Mesenteric fat pad (tissue), 1 donor: Measurements from ENCODE around the gene EPSTI1. TPM values are rescaled to one million over a fixed set of nuclear protein-coding genes. Genes with fewer than 3 reads are reported as not detected.
"Not testable (repeated sequence)": the region's sequence is repeated elsewhere in the genome, so short reads cannot be mapped to it uniquely, and the experiment has no call there.

ENCODE experiments used
- DNase-seq: peaks from one replicate; pipeline ENCODE4 v3.0.0-alpha.2; 2020; ENCODE audit warnings: low spot score
- total RNA-seq: library from RNA; stranded (reverse); fragmentation: NEBNext Ultra II Directional; extraction: Animal tissue kit (Norgen Biotek cat#: 25700); gene quantifications from one replicate; pipeline ENCODE4 v1.2.1, GENCODE V29; 2021
- donor health status: DM: yes; HTN: yes; CAD: no.

Gene EPSTI1
- total RNA-seq, 1 donor from 2014 or later, result 18.2 TPM

DNA sequence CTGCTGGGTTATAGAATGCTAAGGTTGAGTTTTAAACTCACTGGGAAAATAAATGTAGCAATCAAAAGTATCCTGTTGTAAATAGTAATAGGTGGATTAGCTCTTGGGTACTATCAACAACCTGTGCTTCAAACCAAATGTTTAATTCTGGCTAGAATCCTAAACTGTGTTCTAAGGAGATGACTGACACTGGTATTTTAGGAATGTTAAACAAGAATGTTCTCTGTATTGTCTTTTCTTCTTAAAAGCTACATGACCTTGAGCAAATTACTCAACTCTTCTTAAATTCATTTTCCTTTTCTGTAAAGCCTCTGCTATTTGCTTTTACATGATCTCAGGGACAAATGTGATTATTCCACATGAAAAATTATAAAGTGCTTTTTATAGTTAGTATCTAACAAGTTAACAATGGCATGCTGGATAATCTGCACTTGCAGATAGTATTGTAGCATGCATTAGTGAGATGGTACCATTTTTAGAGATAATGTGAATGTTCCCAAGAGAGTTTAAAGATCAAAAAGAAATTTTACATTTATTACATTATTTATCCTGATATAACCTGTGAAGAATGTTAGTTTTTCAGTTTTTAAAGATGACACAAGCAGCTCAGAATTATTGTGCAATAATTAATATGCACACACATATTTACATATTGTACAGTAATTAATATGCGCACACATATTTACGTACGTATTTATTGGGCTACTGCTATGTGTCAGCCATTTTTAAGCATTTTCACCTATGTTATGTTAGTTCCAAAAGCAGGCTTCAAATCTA lies 13.6 kb upstream of the EPSTI1 start:
- no peak for DNase-seq

- DNase-seq, result no peak
These were observed 11.7 kb upstream of the EPSTI1 start for GRCh38 chr13:43003729-43004128.

GRCh38 chr13:43003010-43003409 lies 11.0 kb upstream of the EPSTI1 start:
- no peak for DNase-seq

DNA sequence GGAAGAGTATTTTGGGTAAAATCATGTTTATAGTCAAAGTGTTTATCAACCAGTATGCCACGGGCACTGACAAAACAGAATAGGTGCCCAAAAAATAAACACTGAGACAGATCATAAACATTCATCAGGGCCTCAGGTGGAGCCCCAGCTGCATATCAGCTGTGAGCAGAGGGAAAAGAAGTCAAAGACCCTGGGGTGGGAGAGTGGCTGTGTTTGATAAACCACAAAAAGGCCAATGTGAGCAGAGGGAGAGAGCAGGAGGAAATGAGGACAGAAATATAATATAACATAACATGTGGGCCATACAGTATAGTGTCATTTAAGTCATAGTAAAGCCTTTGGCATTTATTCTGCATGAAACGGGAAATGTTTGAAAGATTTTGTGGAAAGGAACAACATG lies 10.0 kb upstream of the EPSTI1 start:
- no peak for DNase-seq

GRCh38 chr13:43000676-43001075 lies 8.6 kb upstream of the EPSTI1 start:
- DNase-seq, result no peak

- DNase-seq, result no peak
These were observed 7.5 kb upstream of the EPSTI1 start for GRCh38 chr13:42999491-42999890.

GRCh38 chr13:42997381-42997780 lies 5.3 kb upstream of the EPSTI1 start:
- no peak for DNase-seq

- DNase-seq, result no peak
These were observed 4.5 kb upstream of the EPSTI1 start for GRCh38 chr13:42996584-42996983.

- DNase-seq, result no peak
These were observed 2.8 kb upstream of the EPSTI1 start for GRCh38 chr13:42994878-42995277.

DNA sequence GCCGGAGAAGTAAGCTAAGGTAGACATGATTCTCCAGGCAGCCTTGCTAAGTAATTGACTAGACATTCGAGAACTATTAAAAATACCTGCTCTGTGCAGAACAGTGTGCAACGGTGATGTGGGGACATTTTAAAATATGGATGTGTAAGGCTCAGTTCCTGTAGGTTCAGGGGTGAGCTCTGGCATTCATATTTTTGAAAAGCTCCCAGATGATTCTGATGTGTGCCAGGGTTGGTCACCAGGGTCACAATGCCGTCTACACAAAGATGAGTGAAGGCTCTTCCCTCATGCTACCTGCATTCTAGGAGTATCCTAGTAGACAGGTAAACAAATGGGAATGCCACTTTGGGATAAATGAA lies 702 bp upstream of the EPSTI1 start:
- DNase-seq, result no peak

DNA sequence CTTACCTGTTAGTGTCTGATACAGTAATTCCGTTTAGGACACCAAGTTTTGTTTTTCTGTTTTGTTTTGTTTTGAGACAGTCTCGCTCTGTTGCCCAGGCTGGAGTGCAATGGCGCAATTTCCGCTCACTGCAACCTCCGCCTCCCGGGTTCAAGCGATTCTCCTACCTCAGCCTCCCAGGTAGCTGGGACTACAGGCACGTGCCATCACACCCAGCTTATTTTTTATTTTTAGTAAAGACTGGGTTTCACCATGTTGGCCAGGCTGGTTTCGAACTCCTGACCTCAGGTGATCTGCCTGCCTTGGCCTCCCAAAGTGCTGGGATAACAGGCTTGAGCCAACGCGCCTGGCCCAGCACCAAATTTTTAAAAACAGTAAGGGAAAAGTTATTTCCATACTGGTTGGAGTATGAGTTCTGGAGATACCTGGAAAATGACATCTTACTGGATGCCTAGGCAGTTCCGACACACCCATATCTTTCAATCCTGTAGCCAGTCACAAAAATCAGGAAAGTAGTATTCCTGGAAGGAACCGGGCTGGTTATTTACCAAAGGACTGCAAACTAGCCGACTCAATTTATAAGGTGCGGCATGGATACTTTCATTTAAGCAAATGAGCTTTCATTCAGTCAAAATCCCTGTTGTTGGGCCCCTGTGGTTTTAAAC lies 676 bp downstream of the EPSTI1 start:
- DNase-seq, result not testable (repeated sequence)

DNA sequence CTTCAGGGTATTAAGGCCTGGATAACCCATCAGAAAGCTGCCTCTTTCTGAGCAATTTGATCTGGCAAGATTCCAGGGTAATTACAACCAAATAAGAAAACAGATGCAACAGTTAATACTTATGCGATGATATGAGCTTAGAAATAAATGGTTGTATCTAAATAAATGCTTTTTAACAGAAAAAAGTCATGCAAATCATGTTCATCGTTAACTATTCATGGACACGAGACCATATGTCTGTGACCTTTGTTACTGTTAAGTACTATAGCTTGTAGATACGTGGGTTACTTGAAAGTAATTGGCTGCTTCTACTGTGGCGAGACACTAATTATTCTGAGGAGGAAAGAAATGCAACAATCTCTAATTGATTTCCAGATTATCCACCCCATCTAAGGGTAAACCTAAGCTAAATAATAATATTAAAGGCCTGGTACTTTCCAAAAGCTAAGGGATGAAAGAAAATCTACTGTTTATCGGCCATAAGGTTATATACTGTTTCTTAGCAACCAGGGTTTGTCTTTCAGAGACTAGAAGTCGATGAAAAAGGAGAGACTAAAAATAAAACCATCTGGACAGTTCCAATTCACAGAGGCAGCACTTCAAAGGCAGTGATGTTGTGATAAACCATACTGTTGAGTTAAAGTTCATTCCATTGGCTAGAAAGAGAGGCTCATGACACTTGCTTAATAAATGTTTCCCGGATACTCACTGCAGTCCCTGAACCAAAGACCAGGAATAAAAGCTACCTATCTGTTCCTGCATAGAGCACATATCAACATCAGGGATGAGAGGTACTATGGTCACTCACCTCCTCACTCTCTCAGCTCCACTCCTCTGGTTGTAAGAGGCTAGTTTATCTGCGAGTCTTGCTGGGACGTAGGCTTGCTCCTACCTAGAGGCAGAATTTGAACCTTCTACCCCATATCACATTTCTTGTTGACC lies 1.5 kb downstream of the EPSTI1 start:
- no peak for DNase-seq

DNA sequence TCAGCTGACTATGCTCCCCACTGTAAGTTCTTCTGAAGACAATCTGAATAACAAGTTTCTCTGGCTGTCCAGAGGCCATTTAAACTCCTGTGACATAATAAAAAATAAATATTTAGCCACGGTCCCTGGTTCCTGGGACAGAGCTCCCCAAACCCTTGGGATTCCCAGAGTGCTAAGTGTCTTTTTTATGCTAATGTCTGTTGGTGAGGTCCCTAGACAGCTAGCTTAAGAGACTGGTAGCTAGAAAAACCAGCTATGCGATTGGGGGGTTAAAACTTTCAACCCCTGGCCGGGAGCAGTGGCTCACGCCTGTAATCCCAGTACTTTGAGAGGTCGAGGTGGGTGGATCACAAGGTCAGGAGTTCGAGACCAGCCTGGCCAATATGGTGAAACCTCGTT lies 5.9 kb downstream of the EPSTI1 start:
- DNase-seq, result no peak

GRCh38 chr13:42985312-42986175 lies 6.5 kb downstream of the EPSTI1 start:
- DNase-seq, result no peak

- DNase-seq, result no peak
These were observed 7.3 kb downstream of the EPSTI1 start for GRCh38 chr13:42984691-42985090.

- DNase-seq, result no peak
These were observed 8.0 kb downstream of the EPSTI1 start for GRCh38 chr13:42984026-42984425.

GRCh38 chr13:42981853-42982252 lies 10.2 kb downstream of the EPSTI1 start:
- no peak for DNase-seq

DNA sequence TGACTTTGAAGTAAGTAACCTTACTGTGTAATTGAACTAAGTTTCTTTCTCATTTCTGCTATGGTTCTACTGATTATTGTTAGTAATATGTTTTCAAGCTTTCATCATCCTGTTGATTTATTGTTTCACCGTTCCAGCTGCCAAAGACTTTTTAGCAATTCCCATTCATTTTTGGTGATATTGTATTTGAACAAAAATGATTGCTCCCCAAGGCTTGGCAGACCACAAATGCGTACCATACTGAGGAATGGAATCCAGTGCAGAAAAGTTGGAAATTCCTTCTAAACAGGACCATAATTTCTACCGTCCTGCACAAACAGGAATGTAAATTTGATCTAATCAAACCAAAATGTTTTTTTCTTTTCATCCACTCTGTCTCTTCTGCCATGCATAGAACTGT lies 10.7 kb downstream of the EPSTI1 start:
- DNase-seq, result no peak

DNA sequence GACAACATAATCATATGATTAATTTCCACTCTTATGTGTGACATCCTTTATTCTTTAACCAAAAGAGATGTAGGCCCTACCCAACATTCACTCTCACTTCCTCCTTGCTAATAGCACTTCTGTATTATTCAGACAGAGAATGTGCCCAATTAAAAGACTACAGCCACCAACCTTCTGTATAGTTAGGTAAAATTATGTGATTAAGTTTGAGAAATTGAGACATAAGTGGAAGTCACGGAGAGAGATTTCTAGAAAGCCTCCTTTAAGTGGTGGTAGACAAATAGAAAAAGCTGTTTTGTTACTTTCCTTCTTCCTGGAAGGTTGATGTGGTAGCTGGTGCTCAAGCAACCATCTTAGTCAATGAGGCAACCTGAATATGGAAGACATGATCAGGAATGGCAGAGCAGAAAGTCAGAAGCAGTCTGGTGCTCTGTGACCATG lies 14.8 kb downstream of the EPSTI1 start:
- no peak for DNase-seq

DNA sequence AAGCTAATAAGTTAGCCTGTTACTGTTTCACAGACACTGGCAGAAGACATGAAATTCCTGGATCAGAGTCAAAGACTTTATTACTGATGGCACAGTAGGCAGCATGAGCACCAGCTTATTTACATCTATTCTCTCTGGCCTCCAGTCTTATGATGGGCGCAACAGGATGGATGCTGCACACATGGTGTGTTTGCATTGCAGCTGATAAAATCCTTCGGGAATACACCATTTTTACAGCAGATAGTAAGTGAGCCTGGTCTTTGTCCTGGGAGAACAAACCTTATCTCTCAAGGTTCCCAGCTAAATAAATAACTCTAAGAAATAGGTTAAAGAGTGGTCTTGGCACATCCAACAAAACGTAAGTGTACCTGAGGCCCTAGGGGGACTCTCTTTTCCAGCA lies 16.0 kb downstream of the EPSTI1 start:
- no peak for DNase-seq

GRCh38 chr13:42973581-42973980 lies 18.5 kb downstream of the EPSTI1 start:
- DNase-seq, result no peak
